Stimulated activated CD8-positive, alpha-beta memory T cell treated with anti-CD3 and anti-CD28 coated beads, Interleukin-4, amount 100 ng/mL, for 48 hours (primary cell): ENCODE measurements around the gene PDE6A.
"Not testable (repeated sequence)": the region's sequence is repeated elsewhere in the genome, so short reads cannot be mapped to it uniquely, and the experiment has no call there.

Experiments used
- DNase-seq: peaks from one replicate; pipeline ENCODE4 v3.0.0-alpha.2; 2020

Gene PDE6A

DNA sequence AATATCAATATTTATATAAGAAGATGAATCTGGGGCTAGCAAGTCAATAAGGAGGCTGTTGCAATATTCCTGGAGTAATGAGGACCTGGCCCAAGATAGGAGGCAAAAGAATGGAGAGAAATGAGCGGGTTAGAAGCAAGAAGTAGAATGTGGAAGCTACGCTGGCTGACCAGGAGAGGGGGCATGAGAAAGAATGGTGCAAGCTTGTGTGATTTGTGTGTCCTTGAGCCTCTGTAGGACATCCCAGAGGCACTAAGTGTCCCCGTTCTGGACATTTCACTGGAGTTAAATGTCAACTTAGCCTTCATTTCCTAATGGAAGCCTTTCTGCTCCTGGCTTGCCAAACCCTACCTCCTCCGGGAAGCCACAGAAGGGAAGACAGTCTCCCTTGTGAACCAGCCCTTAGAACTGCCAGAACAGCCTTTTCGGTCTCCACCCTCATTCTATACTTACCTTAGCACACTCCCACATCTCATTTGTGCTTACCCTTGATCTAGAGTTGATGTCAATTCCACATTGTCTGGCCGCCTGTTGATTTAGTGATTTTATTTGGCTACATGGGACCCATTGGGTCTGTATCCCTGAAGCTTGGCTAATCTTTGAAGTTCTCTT lies 6.7 kb upstream of the PDE6A start:
- DNase-seq = no peak

DNA sequence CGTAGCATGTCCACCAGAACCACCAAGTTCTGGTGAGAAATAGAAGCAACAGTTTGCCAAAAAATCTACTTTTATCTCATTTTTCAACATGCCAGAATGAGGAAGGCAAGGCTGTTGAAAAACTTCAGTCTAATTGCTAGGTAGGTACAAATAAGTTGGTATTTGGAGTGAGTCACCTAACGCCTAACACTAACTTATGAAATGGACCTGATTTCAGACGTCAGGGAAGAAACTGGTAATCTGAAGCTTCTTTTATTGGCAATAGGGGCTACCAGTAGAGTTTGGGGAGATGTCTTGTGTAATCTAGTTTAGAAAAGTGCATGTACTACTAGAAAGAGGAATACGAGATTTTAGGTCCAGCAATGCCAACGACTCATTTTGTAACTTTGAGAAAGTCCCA lies 4.4 kb upstream of the PDE6A start:
- no peak for DNase-seq

DNA sequence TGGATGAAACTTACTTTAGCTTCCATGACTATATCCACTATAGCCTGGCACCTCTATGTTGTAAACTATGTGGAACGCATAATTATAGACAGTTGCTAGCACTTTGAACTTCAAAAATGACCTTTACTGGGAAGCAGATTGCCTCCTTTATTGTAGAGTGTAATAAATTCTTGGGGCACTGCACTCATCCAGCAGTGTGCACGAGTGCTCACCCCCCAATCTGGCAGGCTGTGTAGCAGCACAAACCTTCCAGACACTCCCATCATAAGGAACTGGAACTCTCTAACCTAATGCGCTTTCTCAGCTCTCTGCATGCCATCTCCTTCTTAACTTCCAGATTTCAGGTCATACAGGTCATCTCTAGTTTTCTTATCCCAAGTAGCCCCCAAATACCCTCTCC lies 1.5 kb upstream of the PDE6A start:
- DNase-seq = no peak

- DNase-seq = not testable (repeated sequence)
Observed at GRCh38 chr5:149943177-149943949, 1.2 kb downstream of the PDE6A start.

- not testable (repeated sequence) for DNase-seq
Observed at GRCh38 chr5:149942741-149943169, 1.8 kb downstream of the PDE6A start.

DNA sequence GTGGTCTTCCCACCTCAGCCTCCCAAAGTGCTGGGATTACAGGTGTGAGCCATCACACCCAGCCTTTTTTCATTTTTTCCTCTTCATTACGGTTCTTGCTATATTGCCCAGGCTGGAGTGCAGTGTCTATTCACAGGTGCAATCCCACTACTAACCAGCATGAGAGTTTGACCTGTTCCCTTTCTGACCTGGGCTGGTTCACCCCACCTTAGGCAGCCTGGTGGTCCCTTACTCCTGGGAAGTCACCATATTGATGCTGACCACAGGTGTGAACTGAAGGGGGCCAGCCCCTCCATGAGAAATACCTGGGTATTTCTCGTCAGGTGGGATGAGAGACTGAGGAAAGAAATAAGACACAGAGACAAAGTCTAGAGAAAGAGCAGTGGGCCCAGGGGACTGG lies 2.4 kb downstream of the PDE6A start:
- DNase-seq = no peak

- DNase-seq = no peak
Observed at GRCh38 chr5:149941795-149942194, 2.8 kb downstream of the PDE6A start.

GRCh38 chr5:149940941-149941644 lies 3.5 kb downstream of the PDE6A start:
- DNase-seq = no peak

- no peak for DNase-seq
Observed at GRCh38 chr5:149940077-149940574, 4.5 kb downstream of the PDE6A start.

DNA sequence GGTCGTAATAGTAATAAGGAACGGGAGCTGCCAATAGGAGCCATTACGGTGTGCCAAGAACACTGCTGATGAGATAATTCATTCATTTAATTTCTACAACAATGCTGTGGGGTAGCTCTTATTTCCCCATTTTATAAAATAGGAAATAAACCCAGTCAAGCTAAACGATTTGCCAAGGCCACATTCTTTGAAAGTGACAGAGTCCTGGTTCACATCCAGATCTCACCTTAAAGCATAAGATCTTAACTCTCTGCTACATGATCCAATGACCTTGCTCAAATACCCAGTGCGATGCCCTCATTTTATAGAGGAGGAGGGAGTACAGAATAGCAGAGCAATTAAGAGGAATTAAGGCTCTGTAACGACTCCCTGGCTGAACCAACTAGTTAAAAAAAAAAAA lies 5.0 kb downstream of the PDE6A start:
- DNase-seq = no peak

DNA sequence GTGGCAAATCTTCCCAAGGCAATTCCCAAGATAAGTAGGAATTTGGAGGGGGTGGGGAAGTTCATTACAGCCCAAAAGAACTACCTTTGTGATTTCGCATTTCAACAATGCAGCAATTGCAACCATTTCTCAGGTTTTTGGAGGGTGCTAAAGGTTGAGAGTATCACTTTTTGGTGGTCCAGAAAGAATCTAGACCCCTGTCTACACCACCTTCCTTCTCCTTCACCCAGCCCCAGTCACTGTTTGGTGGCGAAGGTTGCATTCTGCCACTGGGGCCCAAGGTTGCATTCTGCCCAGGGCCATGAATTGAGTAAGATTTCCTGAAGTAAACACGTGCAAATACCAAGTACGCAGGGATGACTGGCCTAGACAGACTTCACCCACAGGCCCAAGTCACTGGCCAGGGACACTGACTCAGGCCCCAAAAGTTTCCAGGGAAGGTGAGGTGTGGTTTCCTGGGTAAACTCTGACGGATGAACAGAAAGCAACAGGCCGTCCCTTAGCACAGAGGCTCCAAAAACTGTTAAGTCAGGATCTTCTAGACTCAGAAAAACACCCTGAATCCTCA lies 5.7 kb downstream of the PDE6A start:
- no peak for DNase-seq

- DNase-seq = no peak
Observed at GRCh38 chr5:149938279-149938678, 6.3 kb downstream of the PDE6A start.

DNA sequence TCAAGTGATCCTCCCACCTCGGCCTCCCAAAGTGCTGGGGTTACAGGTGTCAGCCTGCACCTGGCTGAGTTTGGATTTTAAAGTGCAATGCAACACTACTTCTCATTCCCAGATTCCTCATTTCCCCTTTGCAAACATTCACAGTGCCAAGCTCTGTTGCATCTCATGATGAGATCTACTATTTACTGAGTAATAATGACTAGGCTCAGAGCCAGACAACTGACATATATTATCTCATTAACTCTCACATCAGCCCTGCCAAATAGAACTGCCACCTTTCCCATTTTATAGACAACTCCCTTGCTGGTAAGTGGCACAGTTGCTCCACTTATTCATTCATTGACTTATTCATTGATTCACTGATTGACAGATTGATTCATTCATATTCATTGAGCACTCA lies 7.0 kb downstream of the PDE6A start:
- DNase-seq = no peak

- no peak for DNase-seq
Observed at GRCh38 chr5:149936700-149937091, 7.9 kb downstream of the PDE6A start.

DNA sequence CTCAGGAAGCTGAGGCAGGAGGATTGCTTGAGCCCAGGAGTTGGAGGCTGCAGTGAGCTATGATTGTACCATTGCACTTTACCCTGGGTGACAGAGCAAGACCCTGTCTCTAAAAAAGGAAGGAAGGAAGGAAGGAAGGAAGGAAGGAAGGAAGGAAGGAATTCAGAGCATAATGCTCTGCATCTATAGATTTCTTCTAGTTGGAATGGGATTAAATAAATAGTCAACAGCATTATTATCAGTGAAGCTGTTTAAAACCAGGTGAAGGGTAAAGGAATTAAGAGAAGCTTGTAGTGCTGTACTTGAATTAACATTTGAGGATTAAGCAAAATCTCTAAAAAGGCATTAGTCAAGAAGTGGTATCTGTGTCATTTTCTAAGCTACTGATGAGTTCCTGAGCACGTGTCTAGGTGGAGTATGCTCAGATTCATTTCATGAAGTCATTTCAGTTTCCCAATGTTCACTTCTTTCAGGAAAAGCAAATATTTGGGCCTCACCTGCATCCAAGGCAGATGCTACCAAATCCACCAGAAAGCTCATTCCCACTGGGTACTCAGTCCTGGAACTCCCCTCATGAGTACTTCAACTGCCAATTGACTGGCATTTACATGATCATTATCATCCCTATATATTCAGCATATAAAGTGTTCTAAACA lies 8.4 kb downstream of the PDE6A start:
- DNase-seq = no peak

- DNase-seq = no peak
Observed at GRCh38 chr5:149935431-149935901, 9.1 kb downstream of the PDE6A start.

DNA sequence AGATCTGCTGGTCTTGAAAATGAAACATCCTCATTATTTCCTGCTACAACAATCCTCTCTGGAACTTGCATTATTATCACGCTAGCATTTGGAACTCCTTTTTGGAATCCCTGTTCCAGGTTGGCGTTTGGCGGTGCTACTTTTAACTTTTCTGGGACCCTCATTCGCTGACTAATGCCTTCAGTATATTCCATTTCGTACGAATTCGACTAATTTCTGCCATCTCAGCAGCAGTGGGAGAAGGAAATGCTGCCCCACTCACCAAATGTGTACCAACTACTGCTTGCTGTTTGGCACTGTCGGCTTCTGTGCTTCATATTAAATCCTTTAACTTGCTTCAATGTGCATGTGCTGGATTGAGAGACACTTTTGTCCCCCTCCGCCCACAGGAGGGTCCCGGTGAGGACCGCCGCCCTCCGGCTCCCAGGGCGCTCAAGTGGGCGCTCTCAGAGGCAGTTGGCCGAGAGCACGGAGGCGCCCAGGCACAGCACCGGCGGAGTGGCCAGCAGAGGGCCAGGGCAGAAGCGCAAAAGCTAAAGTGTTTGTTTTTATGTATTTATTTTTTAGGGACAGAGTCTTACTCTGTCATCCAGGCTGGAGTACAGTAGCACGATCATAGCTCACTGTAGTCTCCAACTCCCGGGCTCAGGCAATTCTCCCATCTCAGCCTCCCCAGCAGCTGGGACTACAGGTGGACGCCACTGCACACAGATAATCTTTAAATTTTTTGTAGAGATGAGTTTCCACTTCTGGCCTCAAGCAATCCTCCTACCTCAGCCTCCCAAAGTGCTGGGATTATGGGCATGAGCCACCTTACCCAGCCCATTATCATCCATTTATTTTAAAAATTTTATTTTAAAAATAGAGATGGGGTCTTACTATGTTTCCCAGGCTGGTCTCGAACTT lies 11.9 kb downstream of the PDE6A start:
- DNase-seq = no peak

DNA sequence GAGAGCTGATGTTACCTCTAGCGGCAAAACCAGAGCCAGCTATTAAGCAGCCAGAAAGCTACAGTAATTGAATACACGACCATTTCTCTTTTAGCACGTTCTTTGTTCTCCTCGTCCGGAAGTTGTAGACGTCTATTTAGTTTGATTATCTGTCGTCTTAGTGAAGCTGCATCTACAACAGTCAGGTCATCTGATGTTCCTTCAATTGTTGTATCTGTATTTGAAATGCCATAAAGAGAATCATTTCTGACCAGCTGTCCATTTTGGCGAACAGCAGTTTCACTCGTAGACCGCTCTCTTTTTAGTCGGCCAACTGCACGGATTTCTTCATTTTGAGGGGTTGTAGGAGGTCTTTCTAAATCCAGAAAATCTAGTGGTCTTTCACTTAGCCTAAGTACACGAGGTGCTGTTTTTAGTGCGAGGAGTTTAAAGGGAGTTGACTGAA lies 12.6 kb downstream of the PDE6A start:
- no peak for DNase-seq

DNA sequence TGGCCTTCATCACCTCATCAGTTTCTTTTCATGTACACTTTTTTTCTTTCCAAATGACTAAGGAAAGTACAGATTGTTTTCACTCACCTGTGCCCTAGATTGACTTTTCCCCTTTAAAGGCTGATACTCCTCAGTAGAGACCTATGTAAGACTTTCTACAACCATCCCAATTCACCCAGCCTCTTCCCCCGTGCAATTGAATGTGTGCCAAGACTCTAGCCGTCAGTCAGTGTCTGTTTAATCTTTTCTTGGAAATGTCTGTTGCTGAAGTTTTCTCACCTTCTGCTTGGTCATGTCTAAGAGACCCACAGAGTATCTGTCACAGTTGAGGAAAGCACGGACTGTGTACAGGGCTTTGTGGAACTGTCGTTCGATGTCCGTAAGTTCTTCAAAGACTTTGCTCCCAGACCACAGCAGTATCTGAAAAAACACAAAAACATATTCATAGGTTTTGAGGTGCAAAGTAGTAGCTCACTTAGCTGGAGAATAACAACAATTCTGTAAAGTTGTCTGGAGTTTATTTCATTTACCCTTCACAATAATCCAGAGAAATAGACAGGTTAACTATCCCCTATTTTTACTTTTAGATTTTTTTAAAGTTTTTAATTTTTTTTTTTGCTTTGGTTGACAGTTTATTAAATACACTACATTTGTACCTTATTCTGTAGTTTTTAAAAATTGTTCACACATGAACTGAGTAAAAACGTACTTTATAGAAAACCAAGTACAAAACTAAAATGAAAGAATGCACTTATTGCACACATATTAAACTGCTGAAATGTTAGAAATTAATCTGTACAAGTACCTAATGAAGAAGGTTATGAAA lies 13.6 kb downstream of the PDE6A start:
- DNase-seq = no peak

DNA sequence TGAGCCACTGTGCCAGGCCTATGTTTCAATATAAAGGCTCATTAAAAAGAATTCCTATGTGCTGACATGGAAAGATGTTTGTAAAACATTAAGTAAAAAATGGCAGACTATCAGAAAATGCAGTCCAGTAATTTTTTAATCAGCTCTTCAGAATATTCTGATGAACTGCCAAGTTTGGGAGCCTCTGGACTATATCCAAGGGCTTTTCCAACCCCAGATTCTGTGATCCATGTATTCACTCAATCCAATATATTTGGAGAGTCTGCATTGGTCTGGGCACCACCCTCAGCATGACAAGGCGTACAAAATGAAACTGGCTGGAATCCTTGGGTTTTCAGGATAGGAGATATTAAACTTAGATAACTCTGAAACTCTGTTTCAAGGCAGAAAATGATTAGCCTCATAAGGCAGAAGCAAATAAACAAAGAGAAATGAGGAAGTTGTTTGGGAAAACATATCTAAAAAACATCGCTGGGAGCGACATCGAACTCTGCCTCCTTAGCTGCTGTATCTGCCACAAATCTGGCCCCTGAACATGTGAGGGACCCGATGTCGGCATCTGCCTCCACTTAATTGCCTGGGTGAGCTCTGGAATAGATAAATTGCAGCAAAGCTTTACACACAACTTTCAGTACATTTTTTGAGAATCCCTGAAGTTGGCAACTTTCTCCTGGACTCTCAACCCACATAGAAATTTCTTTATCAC lies 14.4 kb downstream of the PDE6A start:
- no peak for DNase-seq
